Lung (tissue), 12 donors: Measurements from ENCODE around the gene DCTN4. TPM values are rescaled to one million over a fixed set of nuclear protein-coding genes. Genes with fewer than 3 reads are reported as not detected.

Experiments used
- ATAC-seq: fragments of 200-7000 bp; cut with Tn5 transposase; one replicate; pipeline ENCODE4 v1.9.1; 2020; ENCODE audit warnings: moderate number of reproducible peaks; ENCODE audit not compliant: insufficient read depth, low FRiP score
- DNase-seq, 3 donors: peaks; one replicate each; pipeline ENCODE4 v3.0.0-alpha.2; 2013 to 2017
- H3K27ac ChIP-seq, 2 donors: one replicate each; pipeline ENCODE4 v1.5.1; 2013; ENCODE audit warnings: mild to moderate bottlenecking in 2 of 2, moderate library complexity in 2 of 2, control low read depth in 1 of 2, inconsistent platforms in 1 of 2, low read depth in 1 of 2, low read length in 1 of 2
- H3K27me3 ChIP-seq, 3 donors: one replicate each; pipeline ENCODE4 v1.5.1; 2013; ENCODE audit warnings: low read length in 2 of 3; ENCODE audit not compliant: control insufficient read depth in 3 of 3, insufficient read depth in 3 of 3
- H3K36me3 ChIP-seq, 4 donors: one replicate each; pipeline ENCODE4 v1.5.1; 2013; ENCODE audit warnings: low read length in 4 of 4, mild to moderate bottlenecking in 1 of 4, moderate library complexity in 1 of 4; ENCODE audit not compliant: control insufficient read depth in 4 of 4, insufficient read depth in 4 of 4
- H3K4me1 ChIP-seq, 5 donors: one replicate each; pipeline ENCODE4 v1.5.1; 2013; ENCODE audit warnings: low read length in 5 of 5, mild to moderate bottlenecking in 2 of 5, moderate library complexity in 1 of 5; ENCODE audit not compliant: control insufficient read depth in 5 of 5, insufficient read depth in 5 of 5
- H3K4me3 ChIP-seq: one replicate; pipeline ENCODE4 v1.5.1; 2013; ENCODE audit warnings: mild to moderate bottlenecking, control low read depth, moderate library complexity
- H3K9ac ChIP-seq, 2 donors: one replicate each; pipeline ENCODE4 v1.5.1; 2013; ENCODE audit warnings: low read length in 2 of 2, control low read depth in 1 of 2; ENCODE audit not compliant: insufficient read depth in 1 of 2
- H3K9me3 ChIP-seq, 4 donors: one replicate each; pipeline ENCODE4 v1.5.1; 2013; ENCODE audit warnings: low read length in 3 of 4, mild to moderate bottlenecking in 1 of 4, moderate library complexity in 1 of 4; ENCODE audit not compliant: control insufficient read depth in 4 of 4, insufficient read depth in 3 of 4
- CTCF ChIP-seq: IDR thresholded peaks from 2 replicates; pipeline ENCODE4 v1.5.1; 2012; ENCODE audit warnings: mild to moderate bottlenecking; ENCODE audit errors: control extremely low read depth, extremely low read depth
- WGBS, 2 donors: extraction: QIAGEN DNeasy Blood & Tissue Kit; methylation state at CpG; one replicate each; pipeline ENCODE4 v1.1.7; 2013; 5-methylcytosine and 5-hydroxymethylcytosine counted together
- polyA plus RNA-seq, 2 donors: library from polyadenylated mRNA; stranded (reverse); fragments of 200-250 nt; gene quantifications; one replicate each; pipeline ENCODE4 v1.2.1, GENCODE V29; 2013
- total RNA-seq, 2 donors: library from RNA; depleted of rRNA in 1 of 2; stranded (reverse); fragments of >200 nt in 1 of 2; gene quantifications; one replicate each; pipeline ENCODE4 v1.2.1, GENCODE V29; 2014 to 2021
- donor health status: control.
- donor health status: control.
- donor health status: Bipolar disorder and iron deficiency.
- donor health status: healthy.
- donor health status: DM: yes; HTN: yes; CAD: no.

Gene DCTN4
- total and polyA plus RNA-seq, 4 donors = 21.2 to 105 (median 48.1) TPM

- DNase-seq (peak in 2 of 3 donors; percentile 32 to 33), ATAC-seq (no peak)
- Histone ChIP-seq H3K27me3 (peaks cover 0 to 10% (median 0%) of the 10 kb centered on the region in 3 donors), H3K27ac (no peak overlapping the region), H3K4me3 (no peak overlapping the region), H3K9me3 (no peaks in the 10 kb centered on the region), H3K36me3 (no peaks in the 10 kb centered on the region), H3K9ac (no peak overlapping the region), H3K4me1 (peaks cover 0 to 26% (median 10%) of the 10 kb centered on the region in 5 donors)
- TF ChIP-seq CTCF = no peak
- WGBS, 2 donors = 53 to 63% methylated on average over 2 of the region's 2 CpGs
Observed at GRCh38 chr5:150670948-150671310, 87.9 kb downstream of the DCTN4 start.

GRCh38 chr5:150670275-150670947 lies 88.4 kb downstream of the DCTN4 start:
- TF ChIP-seq CTCF = no peak

GRCh38 chr5:150665044-150665443 lies 93.8 kb downstream of the DCTN4 start:
- ATAC-seq (no peak), DNase-seq (peak in 1 of 3 donors; percentile 37)
- H3K27me3 ChIP-seq = no peaks in the 10 kb centered on the region
- H3K4me1 ChIP-seq = no peaks in the 10 kb centered on the region
- no peak overlapping the region for H3K4me3 ChIP-seq
- no peak overlapping the region for H3K27ac ChIP-seq
- TF ChIP-seq CTCF = no peak
- 69 to 76% methylated on average over 12 of the region's 12 CpGs for WGBS, 2 donors
- no peaks in the 10 kb centered on the region for H3K9me3 ChIP-seq
- no peak overlapping the region for H3K9ac ChIP-seq
- no peaks in the 10 kb centered on the region for H3K36me3 ChIP-seq

More at GRCh38 chr5:150670275-150670947, 88.4 kb downstream of the DCTN4 start:
- H3K36me3 ChIP-seq = no peaks in the 10 kb centered on the region
- DNase-seq = no peak
- H3K4me3 ChIP-seq = no peak overlapping the region
- no peak for ATAC-seq
- peaks cover 0 to 10% (median 0%) of the 10 kb centered on the region in 3 donors for H3K27me3 ChIP-seq
- peaks cover 0 to 26% (median 7%) of the 10 kb centered on the region in 5 donors for H3K4me1 ChIP-seq
- WGBS, 2 donors = 81 to 90% methylated on average over 14 of the region's 14 CpGs
- no peaks in the 10 kb centered on the region for H3K9me3 ChIP-seq
- no peak overlapping the region for H3K9ac ChIP-seq
- no peak overlapping the region for H3K27ac ChIP-seq

GRCh38 chr5:150663936-150664335 lies 94.9 kb downstream of the DCTN4 start:
- H3K4me1 ChIP-seq = no peaks in the 10 kb centered on the region
- H3K27ac ChIP-seq = no peak overlapping the region
- H3K9me3 ChIP-seq = no peaks in the 10 kb centered on the region
- no peak for TF ChIP-seq CTCF
- H3K4me3 ChIP-seq = no peak overlapping the region
- WGBS, 2 donors = 94 to 98% methylated on average over 3 of the region's 3 CpGs
- H3K27me3 ChIP-seq = no peaks in the 10 kb centered on the region
- ATAC-seq (no peak), DNase-seq (no peak)
- H3K9ac ChIP-seq = no peak overlapping the region
- H3K36me3 ChIP-seq = no peaks in the 10 kb centered on the region
